HepG2 (cell line): ENCODE results near the gene VARS2. TPM values are rescaled to one million over a fixed set of nuclear protein-coding genes. Genes with fewer than 3 reads are reported as not detected.

Experiments used
- ATF1 ChIP-seq: IDR thresholded peaks from 2 replicates; pipeline ENCODE4 v1.6.1; 2016; ENCODE audit warnings: mild to moderate bottlenecking, control low read depth
- ATF2 ChIP-seq: sonication (generic); formaldehyde crosslinking; IDR thresholded peaks from 2 replicates; pipeline ENCODE4 v1.4.0; 2020; ENCODE audit warnings: missing genetic modification reagents
- ATF7 ChIP-seq, 2 experiments: fragments of 450-650 bp in 1 of 2; sonication (generic) in 1 of 2; formaldehyde crosslinking in 1 of 2; IDR thresholded peaks; 2 replicates each; pipeline versions ENCODE4 v1.4.0 to v1.6.1; 2016 to 2020; ENCODE audit warnings: antibody characterized with exemption in 1 of 2, mild to moderate bottlenecking in 1 of 2, missing genetic modification reagents in 1 of 2
- ATM ChIP-seq: fragments of 450-650 bp; IDR thresholded peaks from 2 replicates; pipeline ENCODE4 v1.7.1; 2017; ENCODE audit warnings: mild to moderate bottlenecking, borderline replicate concordance
- CREM ChIP-seq, 2 experiments: sonication (generic) in 1 of 2; formaldehyde crosslinking in 1 of 2; IDR thresholded peaks; 2 replicates each; pipeline versions ENCODE4 v1.4.0 to v1.6.1; 2016 to 2020; ENCODE audit warnings: antibody characterized with exemption in 1 of 2, mild to moderate bottlenecking in 1 of 2, missing genetic modification reagents in 1 of 2
- GLI4 ChIP-seq: sonication (generic); formaldehyde crosslinking; IDR thresholded peaks from 2 replicates; pipeline ENCODE4 v1.5.1; 2020; ENCODE audit warnings: missing genetic modification reagents, mild to moderate bottlenecking, moderate library complexity, borderline replicate concordance
- HNRNPL ChIP-seq: fragments of 200-400 bp; formaldehyde crosslinking; IDR thresholded peaks from 2 replicates; pipeline ENCODE4 v1.6.1; 2017; ENCODE audit warnings: mild to moderate bottlenecking, low read depth, low read length
- KDM2A ChIP-seq: sonication (generic); formaldehyde crosslinking; IDR thresholded peaks from 2 replicates; pipeline ENCODE4 v1.4.0; 2020; ENCODE audit warnings: low read depth, missing genetic modification reagents, borderline replicate concordance
- MAZ ChIP-seq, 2 experiments: sonication (generic) in 1 of 2; formaldehyde crosslinking in 1 of 2; IDR thresholded peaks; 2 replicates each; pipeline versions ENCODE4 v1.5.0 to v1.6.1; 2012 to 2020; ENCODE audit warnings: low read depth in 2 of 2, mild to moderate bottlenecking in 2 of 2, borderline replicate concordance in 1 of 2, improper control_type of control experiment in 1 of 2, low read length in 1 of 2, missing genetic modification reagents in 1 of 2, moderate library complexity in 1 of 2
- MIXL1 ChIP-seq: IDR thresholded peaks from 2 replicates; pipeline ENCODE4 v1.6.1; 2016
- MYC ChIP-seq: sonication (generic); formaldehyde crosslinking; IDR thresholded peaks from 2 replicates; pipeline ENCODE4 v1.9.0; 2021; ENCODE audit warnings: missing genetic modification reagents, borderline replicate concordance
- NFE2 ChIP-seq: sonication (generic); formaldehyde crosslinking; IDR thresholded peaks from 2 replicates; pipeline ENCODE4 v1.4.0; 2020; ENCODE audit warnings: missing genetic modification reagents
- PITX1 ChIP-seq: sonication (generic); formaldehyde crosslinking; IDR thresholded peaks from 2 replicates; pipeline ENCODE4 v1.5.1; 2020; ENCODE audit warnings: mild to moderate bottlenecking, missing genetic modification reagents
- ZKSCAN8 ChIP-seq: IDR thresholded peaks from 2 replicates; pipeline ENCODE4 v1.6.1; 2016; ENCODE audit warnings: borderline replicate concordance, missing genetic modification reagents, missing compliant biosample characterization
- ZNF549 ChIP-seq: sonication (generic); formaldehyde crosslinking; IDR thresholded peaks from 2 replicates; pipeline ENCODE4 v1.5.0; 2020; ENCODE audit warnings: missing genetic modification reagents
- ZNF572 ChIP-seq: sonication (generic); formaldehyde crosslinking; IDR thresholded peaks from 2 replicates; pipeline ENCODE4 v1.5.1; 2020; ENCODE audit warnings: mild to moderate bottlenecking, missing genetic modification reagents
- ZNF7 ChIP-seq: IDR thresholded peaks from 2 replicates; pipeline ENCODE4 v1.6.1; 2016; ENCODE audit warnings: missing biosample characterization, missing genetic modification reagents
- ZNF790 ChIP-seq: sonication (generic); formaldehyde crosslinking; IDR thresholded peaks from 2 replicates; pipeline ENCODE4 v1.8.0; 2022; ENCODE audit warnings: missing genetic modification reagents, mild to moderate bottlenecking, borderline replicate concordance
- polyA plus RNA-seq, 8 experiments: library from polyadenylated mRNA; depleted of rRNA in 3 of 8; stranded (reverse) in 7 of 8; unstranded in 1 of 8; fragments of >200 nt; fragmentation: Illumina TruSeq in 4 of 8; extraction: Trizol in 4 of 8; gene quantifications; 2 replicates each; pipeline versions ENCODE4 v1.2.1 to v1.2.3, GENCODE V29; 2011 to 2016; ENCODE audit warnings: low read depth in 4 of 8, missing spikeins in 1 of 8, mixed read lengths in 1 of 8; ENCODE audit not compliant: insufficient read depth in 1 of 8
- total RNA-seq, 5 experiments: library from RNA; depleted of rRNA; stranded (reverse); fragments of >200 nt; fragmentation: Illumina TruSeq; extraction: Trizol; gene quantifications; 2 replicates each; pipeline ENCODE4 v1.2.3, GENCODE V29; 2016; ENCODE audit warnings: low read depth in 1 of 5
- TF ChIP-seq, protein P1 (sequence below): IDR thresholded peaks from 2 replicates; pipeline ENCODE4 v1.6.1; 2012; ENCODE audit warnings: low read length, improper control_type of control experiment
- TF ChIP-seq, protein P2 (sequence below): sonication (generic); formaldehyde crosslinking; IDR thresholded peaks from 2 replicates; pipeline ENCODE4 v1.8.0; 2022; ENCODE audit warnings: missing genetic modification reagents, low read depth, mild to moderate bottlenecking, borderline replicate concordance
- TF ChIP-seq, protein P3 (sequence below): sonication (generic); formaldehyde crosslinking; IDR thresholded peaks from 2 replicates; pipeline ENCODE4 v1.5.0; 2020; ENCODE audit warnings: missing genetic modification reagents

Gene VARS2
- total and polyA plus RNA-seq, 2 of the 13 experiments (the other 11 are each of a cell fraction or from before 2014, with no cell fraction given): 61.8 to 71.8 TPM

GRCh38 chr6:30907758-30908591, 6.1 kb upstream of the VARS2 start, which contains the start of gene GTF2H4 (continued):
- peak; percentile 97 for TF ChIP-seq KDM2A (CRISPR knock-in tag)
- no peak for TF ChIP-seq ZNF549 (CRISPR knock-in tag)
- no peak for TF ChIP-seq ZNF7 (CRISPR knock-in tag)
- no peak for TF ChIP-seq ATF7 (IDR thresholded peaks at IDR 0.05)
- 0 out of 2 replicates have a peak, but pooled peaks have one; percentile 41 for TF ChIP-seq ATF7 (CRISPR knock-in tag; IDR thresholded peaks at IDR 0.05)
- TF ChIP-seq NFE2 (CRISPR knock-in tag): no peak
- peak; percentile 88; the same call in 1 of the 2 replicates for TF ChIP-seq ZKSCAN8 (CRISPR knock-in tag)
- no peak for TF ChIP-seq GLI4 (CRISPR knock-in tag)
- TF ChIP-seq ATF2 (CRISPR knock-in tag): peak; percentile 70
- TF ChIP-seq, protein P1, sequence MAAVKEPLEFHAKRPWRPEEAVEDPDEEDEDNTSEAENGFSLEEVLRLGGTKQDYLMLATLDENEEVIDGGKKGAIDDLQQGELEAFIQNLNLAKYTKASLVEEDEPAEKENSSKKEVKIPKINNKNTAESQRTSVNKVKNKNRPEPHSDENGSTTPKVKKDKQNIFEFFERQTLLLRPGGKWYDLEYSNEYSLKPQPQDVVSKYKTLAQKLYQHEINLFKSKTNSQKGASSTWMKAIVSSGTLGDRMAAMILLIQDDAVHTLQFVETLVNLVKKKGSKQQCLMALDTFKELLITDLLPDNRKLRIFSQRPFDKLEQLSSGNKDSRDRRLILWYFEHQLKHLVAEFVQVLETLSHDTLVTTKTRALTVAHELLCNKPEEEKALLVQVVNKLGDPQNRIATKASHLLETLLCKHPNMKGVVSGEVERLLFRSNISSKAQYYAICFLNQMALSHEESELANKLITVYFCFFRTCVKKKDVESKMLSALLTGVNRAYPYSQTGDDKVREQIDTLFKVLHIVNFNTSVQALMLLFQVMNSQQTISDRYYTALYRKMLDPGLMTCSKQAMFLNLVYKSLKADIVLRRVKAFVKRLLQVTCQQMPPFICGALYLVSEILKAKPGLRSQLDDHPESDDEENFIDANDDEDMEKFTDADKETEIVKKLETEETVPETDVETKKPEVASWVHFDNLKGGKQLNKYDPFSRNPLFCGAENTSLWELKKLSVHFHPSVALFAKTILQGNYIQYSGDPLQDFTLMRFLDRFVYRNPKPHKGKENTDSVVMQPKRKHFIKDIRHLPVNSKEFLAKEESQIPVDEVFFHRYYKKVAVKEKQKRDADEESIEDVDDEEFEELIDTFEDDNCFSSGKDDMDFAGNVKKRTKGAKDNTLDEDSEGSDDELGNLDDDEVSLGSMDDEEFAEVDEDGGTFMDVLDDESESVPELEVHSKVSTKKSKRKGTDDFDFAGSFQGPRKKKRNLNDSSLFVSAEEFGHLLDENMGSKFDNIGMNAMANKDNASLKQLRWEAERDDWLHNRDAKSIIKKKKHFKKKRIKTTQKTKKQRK: no peak
- TF ChIP-seq MYC (CRISPR knock-in tag): peak; percentile 94; the same call in 1 of the 2 replicates
- peak; percentile 83 for TF ChIP-seq ATF1 (CRISPR knock-in tag)
- TF ChIP-seq ZNF572 (CRISPR knock-in tag): peak; percentile 97
- TF ChIP-seq MIXL1 (CRISPR knock-in tag): peak; percentile 100
- TF ChIP-seq PITX1 (CRISPR knock-in tag): peak; percentile 75
- peak; percentile 98 for TF ChIP-seq CREM (IDR thresholded peaks at IDR 0.05)
- no peak for TF ChIP-seq CREM (CRISPR knock-in tag; IDR thresholded peaks at IDR 0.05)
- no peak for TF ChIP-seq ATM
- TF ChIP-seq, protein P2, sequence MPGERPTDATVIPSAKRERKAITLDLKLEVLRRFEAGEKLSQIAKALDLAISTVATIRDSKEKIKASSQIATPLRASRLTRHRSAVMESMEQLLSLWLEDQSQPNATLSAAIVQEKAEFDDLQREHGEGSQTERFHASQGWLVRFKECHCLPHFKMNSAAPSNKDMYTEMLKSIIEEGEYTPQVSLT (CRISPR knock-in tag): no peak
- 0 out of 2 replicates have a peak, but pooled peaks have one; percentile 51 for TF ChIP-seq HNRNPL
- TF ChIP-seq, protein P3, sequence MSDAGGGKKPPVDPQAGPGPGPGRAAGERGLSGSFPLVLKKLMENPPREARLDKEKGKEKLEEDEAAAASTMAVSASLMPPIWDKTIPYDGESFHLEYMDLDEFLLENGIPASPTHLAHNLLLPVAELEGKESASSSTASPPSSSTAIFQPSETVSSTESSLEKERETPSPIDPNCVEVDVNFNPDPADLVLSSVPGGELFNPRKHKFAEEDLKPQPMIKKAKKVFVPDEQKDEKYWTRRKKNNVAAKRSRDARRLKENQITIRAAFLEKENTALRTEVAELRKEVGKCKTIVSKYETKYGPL (CRISPR knock-in tag): no peak
- peak; percentile 77 for TF ChIP-seq MAZ (IDR thresholded peaks at IDR 0.05; ENCODE audit: borderline replicate concordance, low read depth, low read length)
- TF ChIP-seq MAZ (CRISPR knock-in tag; IDR thresholded peaks at IDR 0.05; ENCODE audit: low read depth): peak; percentile 92
- no peak; the same call in 1 of the 2 replicates for TF ChIP-seq ZNF790 (CRISPR knock-in tag)
